ENCODE data around the gene DNAJC6.
"Not testable (repeated sequence)": the region's sequence is repeated elsewhere in the genome, so short reads cannot be mapped to it uniquely, and the experiment has no call there.

Gene DNAJC6

DNA sequence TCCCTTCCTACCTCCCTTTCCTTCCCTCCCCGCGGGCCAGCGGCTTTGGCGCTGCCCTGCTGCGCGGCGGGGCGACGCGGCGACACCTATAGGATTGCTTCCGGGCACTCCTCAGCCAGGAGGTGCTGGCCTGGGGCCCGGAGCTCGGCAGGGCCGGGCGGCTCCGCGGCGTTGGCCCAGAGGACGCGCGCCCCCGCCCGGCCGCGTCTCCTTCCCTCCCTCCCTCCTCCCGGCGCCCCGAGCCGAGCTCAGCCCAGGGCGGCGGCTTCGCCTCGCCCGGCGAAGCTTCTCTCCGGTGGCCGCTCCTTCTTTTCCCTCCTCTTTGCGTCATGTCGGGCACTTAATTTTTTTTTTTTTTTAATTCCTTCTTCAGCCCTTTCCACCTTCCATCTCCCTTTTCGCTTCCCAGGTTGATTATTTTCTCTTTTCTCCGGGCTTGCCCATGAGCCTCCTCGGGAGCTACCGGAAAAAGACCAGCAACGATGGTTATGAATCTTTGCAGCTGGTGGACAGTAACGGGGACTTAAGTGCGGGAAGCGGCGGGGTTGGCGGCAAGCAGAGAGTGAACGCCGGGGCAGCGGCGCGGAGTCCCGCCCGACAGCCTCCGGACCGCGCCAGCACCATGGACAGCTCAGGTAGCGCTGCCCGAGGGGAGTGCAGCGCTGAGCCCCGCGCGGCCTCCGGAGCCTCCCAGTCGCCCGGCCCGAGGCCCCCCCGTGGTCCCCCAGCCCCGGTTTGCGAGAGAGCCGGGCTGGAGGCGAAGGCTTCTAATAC lies at the start of gene DNAJC6:
TSS of gene DNAJC6 (plus strand) at position 240 of the 774 bp plus-strand sequence. CDS start at position 443, 203 bp downstream.
- FAIRE-seq, result no peak

DNA sequence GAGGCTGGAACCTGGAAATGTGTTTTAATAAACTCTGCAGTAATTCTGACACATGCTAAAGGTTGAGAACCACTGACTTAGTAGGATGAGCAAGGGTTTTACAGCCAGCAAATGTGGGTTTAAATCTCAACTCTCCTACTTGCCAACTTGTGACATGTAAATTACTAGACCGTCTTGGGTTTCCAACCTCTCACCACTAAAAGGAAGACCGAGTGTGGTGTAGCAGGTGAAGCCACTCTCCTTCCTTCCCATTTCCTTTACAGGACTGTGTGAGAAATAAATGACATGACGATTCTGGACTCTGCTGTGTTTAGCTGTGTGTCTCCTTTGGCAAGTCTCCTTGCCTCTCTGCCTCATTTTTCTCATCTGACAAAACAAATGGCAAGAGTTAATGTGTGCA lies 49.5 kb upstream of the DNAJC6 start:
- FAIRE-seq, result no peak

DNA sequence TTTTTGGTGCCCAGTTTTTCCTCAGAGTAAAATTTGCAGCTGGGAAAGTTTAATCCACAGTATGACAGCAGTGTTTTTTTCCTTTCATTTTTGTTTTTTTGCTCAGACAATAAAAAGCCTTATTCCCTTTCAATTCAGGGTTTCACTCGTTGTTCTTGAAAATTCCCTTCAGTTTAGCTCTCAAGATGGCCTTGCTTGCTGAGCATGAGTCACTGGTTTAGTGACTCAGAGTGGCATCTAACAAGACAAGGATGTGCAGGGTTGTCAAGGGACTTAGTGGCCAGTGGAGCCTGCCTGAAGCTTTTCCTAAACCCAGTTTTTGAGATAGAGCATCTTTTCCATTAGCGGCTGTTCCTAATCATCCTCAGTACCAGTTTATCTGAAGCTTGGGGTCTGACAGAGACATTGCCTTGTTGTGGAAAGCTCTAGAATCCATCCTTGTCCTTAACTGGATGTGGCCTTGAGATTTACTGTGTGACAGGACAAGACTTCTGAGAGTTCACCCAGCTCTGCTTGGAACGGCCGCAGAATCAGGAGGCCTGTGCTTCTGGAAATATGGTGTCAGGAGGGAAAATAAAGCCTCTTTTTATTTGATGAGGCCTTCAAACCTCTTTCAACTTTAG lies 48.4 kb upstream of the DNAJC6 start:
- FAIRE-seq, result no peak

DNA sequence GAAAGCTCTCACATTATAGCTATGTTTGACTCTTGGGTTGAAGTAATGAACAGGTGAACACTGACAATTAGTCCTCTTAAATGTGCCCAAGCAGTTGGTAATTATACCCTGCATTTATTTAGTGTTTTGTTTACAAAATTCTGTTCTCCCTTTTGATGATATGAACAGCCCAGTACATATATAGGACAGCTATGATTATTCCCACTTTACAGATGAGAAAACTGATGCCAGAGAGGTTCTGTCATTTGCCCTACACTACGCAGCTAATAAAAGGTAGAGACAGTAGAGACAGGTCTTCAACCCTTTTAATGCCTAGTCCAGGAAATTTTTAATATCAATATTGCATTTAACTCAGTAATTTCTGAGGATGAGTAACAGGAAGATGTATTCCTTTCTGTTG lies 46.1 kb upstream of the DNAJC6 start:
- FAIRE-seq, result no peak

DNA sequence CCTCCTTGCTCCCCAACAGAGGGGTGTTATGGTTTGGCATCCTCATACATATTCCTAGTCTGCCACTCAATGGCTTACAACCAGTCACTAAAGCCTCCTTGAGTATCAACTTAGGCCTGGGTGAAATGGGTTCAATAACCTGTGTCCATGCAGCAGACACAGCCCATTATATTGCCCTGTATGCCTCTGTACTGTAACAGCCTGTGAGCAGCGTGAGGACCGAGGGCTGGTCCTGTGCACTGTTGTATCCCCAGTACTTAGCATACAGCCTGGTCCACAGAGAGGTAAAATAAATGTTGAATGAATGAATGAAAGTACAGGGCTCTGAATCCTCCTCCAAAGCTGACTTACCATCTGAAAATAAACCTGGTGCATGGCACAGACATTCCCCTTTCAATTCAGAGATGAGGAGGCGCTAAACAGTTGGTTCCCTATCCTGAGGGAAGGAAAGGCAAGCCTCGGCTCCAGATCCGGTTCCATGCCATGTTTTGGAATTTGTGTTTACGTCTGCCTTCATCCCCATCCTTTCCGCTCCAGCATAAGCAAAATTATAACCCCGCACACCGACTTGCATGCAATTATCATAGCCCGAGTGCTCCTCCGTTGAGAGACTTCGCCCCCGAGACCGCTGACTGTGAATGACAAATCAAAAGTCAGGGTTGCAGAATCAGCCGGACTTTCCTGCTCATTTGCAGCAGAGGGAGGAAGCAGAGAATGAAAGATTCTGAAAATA lies 45.0 kb upstream of the DNAJC6 start:
- no peak for FAIRE-seq

DNA sequence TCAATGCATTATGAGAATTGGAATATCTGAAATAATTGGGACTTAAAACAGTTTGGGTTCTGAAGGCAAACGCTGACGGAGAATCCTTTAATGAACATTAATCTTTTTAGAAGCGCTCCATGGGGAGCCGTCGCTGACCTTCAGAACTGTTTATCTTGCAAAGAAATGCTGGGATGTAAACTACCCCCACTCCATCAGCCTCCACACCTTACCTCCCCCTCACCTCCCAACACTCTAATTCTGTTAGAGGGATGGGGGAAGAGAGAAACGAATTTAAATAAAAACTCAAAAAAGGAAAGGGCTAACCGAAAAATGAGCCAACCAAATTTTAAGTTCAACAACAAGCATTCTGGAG lies 44.1 kb upstream of the DNAJC6 start:
- no peak for FAIRE-seq

DNA sequence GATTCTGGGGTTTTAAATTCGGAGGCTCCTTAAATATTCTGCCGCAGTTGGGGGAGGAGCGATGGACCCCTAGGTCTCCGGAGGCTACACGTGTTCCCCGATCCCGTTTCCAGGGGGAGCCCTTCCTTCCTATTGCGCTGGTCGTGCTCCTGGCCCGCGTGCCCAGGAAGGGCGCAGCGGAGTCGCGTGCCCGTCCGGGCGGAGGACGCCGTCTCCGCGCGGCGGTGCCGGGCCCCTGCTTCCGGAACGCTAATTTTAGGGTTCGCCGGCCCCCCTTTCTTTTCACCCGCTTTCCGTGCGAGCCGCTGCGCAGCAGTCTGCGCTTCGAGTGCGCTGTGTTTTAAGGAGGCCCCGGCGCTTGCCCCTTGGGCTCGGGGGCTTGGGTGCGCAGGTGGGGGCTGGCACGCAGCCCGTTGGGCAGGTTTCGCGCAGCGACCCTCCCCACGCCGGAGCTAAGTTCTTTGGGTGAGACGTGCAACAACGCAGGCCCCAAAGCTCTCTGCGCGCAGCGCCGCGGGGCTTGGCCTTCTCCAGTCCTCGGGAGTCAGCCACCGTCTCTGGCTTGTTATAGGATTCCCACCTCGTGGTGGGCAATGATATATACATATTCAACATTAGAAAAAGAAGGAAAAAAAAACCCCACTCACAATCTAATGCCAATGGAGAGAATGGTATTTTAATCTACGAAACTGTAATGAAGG lies 43.5 kb upstream of the DNAJC6 start:
- no peak for FAIRE-seq

DNA sequence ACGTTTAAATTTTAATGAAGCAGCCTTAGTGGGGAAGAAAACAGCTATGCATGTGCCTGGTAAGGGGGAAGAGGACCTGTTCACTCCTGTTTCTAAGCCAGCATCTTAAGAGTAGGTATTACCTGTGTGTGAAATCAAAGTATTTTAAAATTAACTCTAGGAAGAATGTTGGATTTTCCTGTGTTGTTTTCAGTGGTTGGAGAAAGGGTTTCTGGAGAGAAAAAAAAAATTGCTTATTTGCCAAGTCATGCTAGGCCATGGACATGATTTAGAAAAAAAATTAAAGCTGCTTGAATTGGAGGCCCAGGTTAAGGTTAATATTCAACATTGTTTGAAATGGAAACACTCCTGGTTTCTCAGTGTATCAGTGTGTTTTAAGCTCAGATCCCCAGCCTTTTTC lies 42.9 kb upstream of the DNAJC6 start:
- FAIRE-seq, result no peak

DNA sequence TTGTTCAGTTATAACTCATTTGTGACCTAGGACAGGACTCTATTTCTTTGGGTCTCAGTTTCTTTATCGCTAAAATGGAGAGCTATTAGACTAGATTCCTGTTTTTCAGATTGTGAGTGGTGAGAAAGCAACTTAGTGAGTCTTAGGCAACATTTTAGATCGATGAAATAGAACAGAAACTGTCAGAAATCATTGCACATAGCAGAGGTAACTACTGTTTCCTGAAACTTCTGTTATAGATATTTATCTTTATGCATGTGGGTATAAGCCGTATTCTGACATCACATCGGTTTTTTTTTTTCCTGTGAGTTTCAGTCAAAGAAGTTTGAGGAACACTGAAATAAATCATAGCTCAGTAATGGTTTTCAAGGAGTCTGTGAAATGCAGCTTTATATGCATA lies 42.1 kb upstream of the DNAJC6 start:
- FAIRE-seq, result no peak

DNA sequence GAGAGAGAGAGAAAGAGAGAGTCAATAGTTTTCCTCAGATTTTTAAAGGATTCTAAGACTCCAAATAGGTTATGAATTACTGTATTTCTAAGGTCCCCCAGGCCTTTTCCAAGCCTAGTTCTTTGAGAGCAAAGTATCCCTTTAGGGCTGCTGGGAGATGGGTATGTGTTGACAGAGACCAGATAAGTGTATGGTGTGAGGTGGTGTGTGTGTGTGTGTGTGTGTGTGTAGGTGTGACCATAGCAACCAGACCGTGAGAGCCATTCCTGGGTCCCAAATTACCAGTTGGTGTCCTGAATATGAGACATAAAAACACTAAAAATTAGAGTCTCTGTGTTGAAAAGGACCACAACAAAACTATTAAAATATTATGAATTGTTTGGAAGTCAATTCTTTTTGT lies 41.7 kb upstream of the DNAJC6 start:
- no peak for FAIRE-seq

DNA sequence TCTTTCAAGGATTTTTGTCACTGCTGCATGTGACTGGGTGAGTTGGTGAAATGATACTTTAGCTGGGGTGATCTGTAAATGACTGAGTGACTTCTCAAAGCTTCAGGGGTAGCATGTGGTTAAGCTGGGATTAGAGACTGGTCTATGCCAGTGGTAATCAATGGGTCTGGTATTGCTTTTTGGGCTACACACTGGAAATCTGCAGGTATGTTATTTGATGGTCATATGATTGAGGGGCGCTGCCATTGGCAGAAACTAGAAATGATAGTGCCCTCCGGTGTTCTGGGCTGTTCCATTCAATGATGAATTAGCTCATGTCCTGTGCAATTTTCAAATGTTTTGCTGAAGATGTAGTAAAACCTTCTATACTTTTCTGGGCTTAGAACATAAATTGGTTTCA lies 39.7 kb upstream of the DNAJC6 start:
- FAIRE-seq, result no peak

DNA sequence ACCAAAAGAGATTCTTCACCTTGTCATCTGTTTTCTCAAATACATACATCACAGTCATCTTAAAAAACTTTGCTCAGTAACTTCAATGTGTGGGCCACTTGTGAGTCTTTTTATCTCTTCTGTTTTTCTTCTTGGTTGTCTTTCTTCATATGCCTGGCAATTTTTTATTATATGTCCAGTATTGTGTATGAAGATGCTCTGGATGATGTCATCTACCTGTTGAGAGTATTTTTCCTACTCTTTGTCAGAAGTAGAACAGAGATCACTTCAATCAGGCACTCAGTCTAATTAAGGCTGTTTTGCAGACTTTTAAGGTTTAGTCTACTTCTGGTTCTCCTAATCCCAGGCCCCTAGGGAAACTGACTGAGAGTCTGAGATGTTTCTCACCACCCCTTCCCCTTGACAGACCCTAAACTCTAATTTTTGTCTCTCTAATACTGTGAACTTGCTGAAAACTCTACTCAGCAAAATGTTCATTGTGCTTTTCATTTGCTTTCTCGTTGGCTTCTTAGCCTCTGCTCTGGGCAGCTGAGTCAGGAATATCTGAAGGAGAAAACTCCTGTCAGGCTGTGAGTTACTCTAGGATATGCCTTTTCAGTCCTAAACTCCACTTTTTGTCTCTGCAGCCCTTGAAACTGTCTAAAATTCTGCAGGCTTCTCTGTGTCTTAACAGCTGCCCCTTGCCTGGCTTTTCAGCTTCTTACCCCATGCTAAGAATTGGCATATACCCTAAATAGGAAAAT lies 33.0 kb upstream of the DNAJC6 start:
- no peak for FAIRE-seq

DNA sequence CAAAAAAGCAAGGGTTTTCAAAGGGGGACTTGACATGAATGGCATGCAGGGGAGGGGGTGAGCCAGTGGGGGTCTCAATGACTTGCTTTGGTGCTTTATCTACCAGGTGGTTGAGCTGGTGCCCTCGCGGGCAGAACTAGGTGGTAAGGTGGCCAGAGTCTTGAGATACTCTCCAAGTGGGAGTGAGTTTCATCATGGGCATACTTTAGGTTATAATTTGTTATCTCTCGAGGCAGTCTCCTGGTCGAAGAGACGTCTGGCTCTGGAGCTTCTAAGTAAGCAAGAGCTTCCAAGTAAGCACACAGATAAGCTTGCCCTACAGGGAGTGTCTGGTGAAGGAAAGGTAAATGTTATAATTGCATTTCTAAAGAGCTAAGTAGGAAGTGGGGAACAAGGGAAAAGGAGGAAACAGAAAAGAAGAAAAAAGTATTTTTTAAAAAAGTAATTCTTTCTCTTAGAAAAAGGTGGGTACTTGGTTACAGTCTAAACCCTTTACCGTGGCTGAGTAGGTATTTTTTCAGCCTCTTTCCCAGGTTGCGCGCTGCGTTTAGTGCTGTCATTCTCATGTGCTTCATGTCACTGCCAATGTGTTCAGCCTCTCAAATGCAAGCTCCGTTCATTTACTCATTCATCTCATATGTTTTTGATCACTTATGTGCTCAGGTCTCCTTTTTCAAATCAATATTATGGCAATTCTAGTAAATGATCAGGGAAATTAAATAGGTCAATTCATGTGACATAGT lies 31.6 kb upstream of the DNAJC6 start:
- FAIRE-seq, result no peak

DNA sequence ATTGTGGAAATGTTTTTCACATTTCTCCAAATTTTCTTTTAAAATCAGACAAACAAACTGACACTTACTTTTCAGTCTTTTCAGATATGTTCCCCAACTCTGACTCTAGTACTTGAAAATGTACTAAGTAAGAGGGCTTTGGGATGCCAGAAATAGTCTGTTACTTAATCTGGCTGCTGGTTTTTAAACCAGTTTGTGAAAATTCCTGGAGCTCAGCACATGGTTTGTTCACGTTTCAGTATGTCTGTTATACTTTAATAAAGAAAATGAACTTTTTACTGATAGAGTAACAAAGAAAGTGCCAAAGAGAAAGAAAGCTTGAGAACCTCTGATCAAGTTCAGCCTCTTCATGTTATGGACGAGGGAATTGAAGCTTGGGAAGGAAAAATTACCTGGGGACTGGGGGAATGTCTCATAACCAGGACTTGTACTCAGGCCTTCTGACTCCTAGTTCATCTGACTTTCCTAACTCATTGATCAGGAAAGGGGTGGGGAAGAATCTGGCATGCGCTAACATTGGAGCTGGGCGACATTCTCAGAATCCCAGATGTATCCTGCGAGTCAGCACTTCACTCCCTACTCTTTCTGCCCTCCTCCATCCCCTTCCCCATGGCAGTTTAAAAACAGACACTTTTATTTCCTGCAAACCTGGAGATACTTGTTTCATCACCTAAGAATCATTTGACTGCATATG lies 30.8 kb upstream of the DNAJC6 start:
- no peak for FAIRE-seq

DNA sequence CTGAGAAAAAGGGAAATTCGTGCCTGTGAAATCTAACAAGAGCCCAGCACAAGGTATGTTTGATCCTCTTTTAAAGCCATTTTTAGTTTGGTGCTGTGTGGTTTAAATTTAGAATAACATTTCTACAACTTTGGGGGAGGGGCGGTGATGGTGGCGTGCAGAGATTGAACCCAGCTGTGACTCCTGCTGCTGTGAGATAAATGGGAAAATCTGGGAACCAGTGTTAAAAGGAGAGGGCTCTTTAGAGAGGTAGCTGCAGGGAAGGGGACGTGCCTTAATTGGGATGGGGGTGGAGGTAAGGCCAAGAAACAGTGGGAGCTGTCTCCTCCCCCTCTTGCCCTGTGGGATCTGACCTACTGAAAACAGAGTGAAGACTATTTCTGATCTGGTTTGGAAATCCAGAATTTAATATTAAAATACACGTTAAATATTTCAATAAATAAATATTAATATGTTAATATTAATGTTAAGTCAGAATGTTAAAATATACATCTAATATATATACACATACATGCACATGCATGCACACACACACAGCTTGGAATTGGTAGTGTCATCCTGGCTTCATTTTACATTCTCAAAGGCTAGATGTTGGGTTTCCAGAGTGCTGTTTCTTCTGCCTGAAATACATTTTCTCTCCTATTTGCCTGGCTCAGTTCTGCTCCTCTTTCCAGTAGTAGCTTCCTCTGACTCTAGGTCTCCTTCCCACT lies 30.1 kb upstream of the DNAJC6 start:
- FAIRE-seq, result no peak

DNA sequence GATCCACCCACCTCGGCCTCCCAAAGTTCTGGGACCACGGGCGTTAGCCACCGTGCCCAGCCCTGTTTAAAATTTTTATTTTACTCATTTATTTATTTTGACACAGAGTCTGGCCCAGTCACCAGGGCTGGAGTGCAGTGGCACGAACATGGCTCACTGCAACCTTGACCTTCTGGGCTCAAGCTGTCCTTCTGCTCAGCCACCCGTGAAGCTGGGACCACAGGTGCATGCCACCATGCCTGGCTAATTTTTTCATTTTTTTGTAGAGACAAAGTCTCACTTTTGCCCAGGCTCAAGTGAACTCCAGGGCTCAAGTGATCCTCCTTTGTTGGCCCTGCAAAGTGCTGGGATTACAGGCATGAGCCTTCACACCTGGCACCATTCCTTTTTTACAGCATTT lies 27.5 kb upstream of the DNAJC6 start:
- no peak for FAIRE-seq

DNA sequence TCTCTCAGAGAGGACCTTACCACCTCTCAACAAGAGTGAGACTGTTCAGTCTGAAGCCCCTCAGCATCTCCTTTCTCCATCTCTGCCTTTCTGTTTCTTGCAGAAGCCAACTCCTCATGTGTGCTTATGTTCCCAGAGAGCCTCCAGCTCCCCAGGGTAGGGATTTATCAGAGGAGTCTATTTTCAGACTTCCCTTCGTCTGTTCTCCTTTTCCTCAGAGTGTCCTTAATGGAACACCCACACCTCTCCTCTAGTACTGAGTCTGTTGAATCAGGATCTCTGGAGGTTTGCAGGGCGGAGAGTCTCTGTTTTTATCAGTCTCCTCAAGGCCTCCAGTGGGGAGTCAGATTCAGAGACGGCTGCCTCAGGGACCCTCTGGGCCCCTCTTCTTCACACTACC lies 25.1 kb upstream of the DNAJC6 start:
- FAIRE-seq, result no peak

DNA sequence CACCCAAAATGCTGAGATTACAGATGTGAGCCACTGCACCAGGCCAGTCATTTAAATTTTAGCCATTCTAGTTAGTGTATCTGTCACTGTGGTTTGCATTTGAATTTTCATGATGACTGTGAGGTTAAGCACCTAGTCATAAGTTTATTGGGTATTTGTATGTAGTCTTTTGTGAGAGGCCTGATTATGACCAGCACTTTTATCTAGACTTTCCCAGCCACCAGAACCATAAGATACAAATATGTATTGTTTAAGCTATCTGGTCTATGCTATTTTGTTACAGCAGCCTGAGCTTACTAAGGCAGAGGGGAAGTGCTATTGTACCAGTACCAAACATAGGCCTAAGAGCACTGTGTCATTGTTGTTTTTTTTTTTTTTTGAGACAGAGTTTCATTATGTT lies 19.9 kb upstream of the DNAJC6 start:
- FAIRE-seq, result no peak

DNA sequence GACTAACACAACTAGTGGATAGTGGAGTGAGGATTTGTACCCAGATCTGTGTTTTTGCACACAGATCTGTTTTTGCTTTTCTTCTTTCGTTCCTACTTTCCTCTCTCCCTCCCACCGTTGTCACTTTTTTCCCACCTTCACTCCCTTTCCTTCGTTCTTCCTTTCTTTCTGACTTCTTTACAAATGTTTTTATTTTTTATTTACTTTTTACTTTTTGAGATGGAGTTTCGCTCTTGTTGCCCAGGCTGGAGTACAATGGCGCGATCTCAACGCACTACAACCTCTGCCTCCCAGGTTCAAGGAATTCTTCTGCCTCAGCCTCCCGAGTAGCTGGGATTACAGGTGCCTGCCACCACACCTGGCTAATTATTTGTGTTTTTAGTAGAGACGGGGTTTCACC lies 17.5 kb upstream of the DNAJC6 start:
- not testable (repeated sequence) for FAIRE-seq

DNA sequence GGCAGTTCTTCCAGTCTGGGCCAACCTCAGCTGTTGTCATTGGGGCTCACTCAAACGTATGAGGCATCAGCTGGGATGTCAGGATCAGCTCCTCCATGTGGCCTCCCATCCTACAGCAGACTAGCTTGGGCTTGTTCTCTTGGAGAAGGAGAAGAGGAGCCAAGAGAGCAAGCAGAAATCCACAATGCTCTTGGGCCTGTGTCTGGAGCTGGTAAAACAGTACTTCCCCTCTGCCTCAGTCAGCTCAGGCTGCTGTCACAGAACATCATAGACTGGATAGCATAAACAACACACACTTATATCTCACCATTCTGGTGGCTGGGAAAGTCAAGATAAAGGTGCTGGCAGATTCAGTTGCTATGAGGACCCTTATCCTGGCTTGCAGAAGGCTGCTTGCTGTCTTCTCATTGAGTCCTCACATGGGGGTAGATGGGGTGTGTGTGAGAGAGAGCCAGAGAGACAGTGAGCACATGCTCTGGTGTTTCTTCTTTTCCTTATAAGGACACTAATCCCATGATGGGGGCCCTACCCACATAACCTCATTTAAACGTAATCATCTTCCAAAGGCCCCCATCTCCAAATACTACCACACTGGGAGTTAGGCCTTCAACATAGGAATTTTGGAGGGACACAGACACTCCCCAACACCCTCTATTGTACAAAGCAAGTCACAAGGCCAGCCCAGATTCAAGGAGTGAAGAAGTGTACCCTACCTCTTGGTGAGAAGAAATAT lies 16.3 kb upstream of the DNAJC6 start:
- no peak for FAIRE-seq
